RWPE2 (cell line): ENCODE results near the gene ARFGEF2.

Experiments used
- ATAC-seq: fragments of 200-7000 bp; cut with Tn5 transposase; 3 replicates; pipeline ENCODE4 v1.9.1; 2021; ENCODE audit warnings: low read depth
- DNase-seq: peaks from one replicate; pipeline ENCODE4 v3.0.0-alpha.2; 2020; ENCODE audit warnings: low spot score
- H3K27ac ChIP-seq: fragments of 450-650 bp; 2 replicates; pipeline ENCODE4 v1.5.1; 2017; ENCODE audit warnings: mild to moderate bottlenecking; ENCODE audit not compliant: poor library complexity, severe bottlenecking
- H3K27me3 ChIP-seq: fragments of 250-450 bp; sonication (Bioruptor Pico); 2 replicates; pipeline ENCODE4 v1.5.1; 2021; ENCODE audit warnings: mild to moderate bottlenecking, moderate library complexity; ENCODE audit not compliant: insufficient read depth, poor library complexity, severe bottlenecking
- H3K36me3 ChIP-seq: fragments of 250-450 bp; sonication (Bioruptor Pico); 2 replicates; pipeline ENCODE4 v1.5.1; 2020; ENCODE audit warnings: low read depth, mild to moderate bottlenecking, moderate library complexity
- H3K4me1 ChIP-seq: fragments of 250-450 bp; sonication (Bioruptor Pico); 2 replicates; pipeline ENCODE4 v1.5.1; 2021; ENCODE audit warnings: mild to moderate bottlenecking, moderate library complexity; ENCODE audit not compliant: insufficient read depth, poor library complexity, severe bottlenecking
- H3K4me3 ChIP-seq: fragments of 250-450 bp; sonication (Bioruptor Pico); 2 replicates; pipeline ENCODE4 v1.5.1; 2021; ENCODE audit warnings: mild to moderate bottlenecking, moderate library complexity; ENCODE audit not compliant: severe bottlenecking
- H3K9me3 ChIP-seq: fragments of 250-450 bp; sonication (Bioruptor Pico); 2 replicates; pipeline ENCODE4 v1.5.1; 2021; ENCODE audit warnings: mild to moderate bottlenecking, moderate library complexity; ENCODE audit not compliant: severe bottlenecking
- TF ChIP-seq, protein P1 (sequence below): fragments of 450-650 bp; IDR thresholded peaks from one replicate; pipeline ENCODE4 v1.5.1; 2017; ENCODE audit warnings: mild to moderate bottlenecking, moderate library complexity; ENCODE audit not compliant: poor library complexity, severe bottlenecking

The ARFGEF2 gene

GRCh38 chr20:48919882-48920526 is 1.5 kb upstream of the ARFGEF2 start:
- Histone ChIP-seq H3K36me3 (0 out of 2 replicates have a peak, but pooled peaks cover 5% of the 10 kb centered on the region), H3K27me3 (no peaks in the 10 kb centered on the region), H3K27ac (no peak overlapping the region), H3K4me1 (peaks cover 21% of the 10 kb centered on the region), H3K9me3 (no peaks in the 10 kb centered on the region), H3K4me3 (no peak overlapping the region)
- ATAC-seq, result no peak
- TF ChIP-seq, protein P1, sequence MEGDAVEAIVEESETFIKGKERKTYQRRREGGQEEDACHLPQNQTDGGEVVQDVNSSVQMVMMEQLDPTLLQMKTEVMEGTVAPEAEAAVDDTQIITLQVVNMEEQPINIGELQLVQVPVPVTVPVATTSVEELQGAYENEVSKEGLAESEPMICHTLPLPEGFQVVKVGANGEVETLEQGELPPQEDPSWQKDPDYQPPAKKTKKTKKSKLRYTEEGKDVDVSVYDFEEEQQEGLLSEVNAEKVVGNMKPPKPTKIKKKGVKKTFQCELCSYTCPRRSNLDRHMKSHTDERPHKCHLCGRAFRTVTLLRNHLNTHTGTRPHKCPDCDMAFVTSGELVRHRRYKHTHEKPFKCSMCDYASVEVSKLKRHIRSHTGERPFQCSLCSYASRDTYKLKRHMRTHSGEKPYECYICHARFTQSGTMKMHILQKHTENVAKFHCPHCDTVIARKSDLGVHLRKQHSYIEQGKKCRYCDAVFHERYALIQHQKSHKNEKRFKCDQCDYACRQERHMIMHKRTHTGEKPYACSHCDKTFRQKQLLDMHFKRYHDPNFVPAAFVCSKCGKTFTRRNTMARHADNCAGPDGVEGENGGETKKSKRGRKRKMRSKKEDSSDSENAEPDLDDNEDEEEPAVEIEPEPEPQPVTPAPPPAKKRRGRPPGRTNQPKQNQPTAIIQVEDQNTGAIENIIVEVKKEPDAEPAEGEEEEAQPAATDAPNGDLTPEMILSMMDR, result no peak
- DNase-seq, result no peak

DNA sequence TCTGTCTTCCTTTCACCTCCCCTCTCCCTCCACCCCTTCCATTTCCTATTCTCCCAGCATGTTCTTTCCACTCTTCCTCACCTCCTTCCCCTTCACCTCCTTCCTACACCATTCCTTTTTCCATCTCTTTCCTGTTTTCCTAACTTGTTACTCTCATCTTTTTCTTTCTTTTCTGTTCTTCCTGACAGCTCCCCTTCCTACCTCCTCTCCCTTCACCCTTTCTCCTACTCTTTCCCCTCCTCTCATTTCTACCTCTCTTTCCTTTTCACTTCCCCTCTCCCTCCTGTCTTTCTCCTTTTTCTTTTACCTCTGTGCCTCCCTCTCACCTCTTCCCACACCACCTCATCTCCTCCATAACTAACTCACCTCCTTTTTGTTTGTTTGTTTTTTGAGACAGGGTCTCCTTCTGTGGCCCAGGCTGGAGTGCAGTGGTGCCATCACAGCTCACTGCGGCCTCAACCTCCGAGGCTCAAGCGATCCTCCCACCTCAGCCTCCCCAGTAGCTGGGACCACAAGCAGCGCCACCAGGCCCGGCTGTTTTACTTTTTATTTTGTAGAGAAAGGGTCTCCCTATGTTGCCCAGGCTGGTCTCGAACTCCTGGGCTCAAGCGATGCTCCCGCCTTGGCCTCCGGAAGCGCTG is 864 bp upstream of the ARFGEF2 start:
- peaks cover 21% of the 10 kb centered on the region for H3K4me1 ChIP-seq
- H3K4me3 ChIP-seq, result peak overlapping the region; percentile 98
- H3K36me3 ChIP-seq, result 0 out of 2 replicates have a peak, but pooled peaks cover 5% of the 10 kb centered on the region
- H3K27ac ChIP-seq, result peak overlapping the region; percentile 66
- TF ChIP-seq, protein P1, result no peak
- DNase-seq (no peak), ATAC-seq (no peak)
- H3K9me3 ChIP-seq, result no peaks in the 10 kb centered on the region
- no peaks in the 10 kb centered on the region for H3K27me3 ChIP-seq

DNA sequence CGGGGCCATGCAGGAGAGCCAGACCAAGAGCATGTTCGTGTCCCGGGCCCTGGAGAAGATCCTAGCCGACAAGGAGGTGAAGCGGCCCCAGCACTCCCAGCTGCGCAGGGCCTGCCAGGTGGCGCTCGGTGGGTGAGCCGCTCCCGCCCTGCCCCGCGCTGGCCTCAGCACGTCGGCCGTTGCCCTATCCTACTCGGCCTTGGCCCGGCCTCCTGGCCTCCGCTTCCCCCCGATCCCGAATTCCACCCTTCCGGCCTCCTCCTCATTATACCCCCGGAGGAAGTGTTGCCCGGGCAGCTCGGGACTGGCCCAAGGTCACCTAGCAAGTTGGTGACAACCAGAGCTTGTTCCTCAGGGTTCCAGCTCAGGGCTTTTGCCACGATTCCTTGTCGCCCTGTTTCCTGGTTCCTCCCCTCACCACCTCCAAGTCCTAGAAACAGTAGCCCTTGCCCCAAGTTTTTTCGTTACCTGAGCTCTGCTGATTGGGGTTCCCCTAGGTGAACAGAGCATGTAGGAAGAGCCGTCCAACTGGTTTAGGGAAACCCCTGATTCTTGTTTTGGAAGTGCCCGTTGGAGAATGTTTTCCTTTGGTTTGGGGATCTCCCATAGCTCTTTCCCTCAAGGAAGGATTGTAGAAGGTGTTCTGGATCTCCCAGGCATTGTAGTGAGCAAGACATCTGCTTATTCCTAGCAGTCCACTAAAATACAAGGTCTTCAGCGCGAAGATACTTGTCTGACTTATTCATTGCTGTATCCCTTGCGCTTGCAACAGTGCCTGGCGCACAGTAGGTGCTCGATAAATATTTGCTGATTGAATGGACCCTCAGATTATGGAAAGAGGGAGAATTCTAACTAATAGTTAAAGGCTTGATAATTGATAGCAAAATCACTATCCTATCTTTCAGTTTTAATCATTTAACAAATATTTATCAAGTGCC is 641 bp downstream of the ARFGEF2 start:
- Histone ChIP-seq H3K4me3 (peak overlapping the region; percentile 98), H3K27me3 (no peaks in the 10 kb centered on the region), H3K36me3 (0 out of 2 replicates have a peak, but pooled peaks cover 9% of the 10 kb centered on the region), H3K27ac (peak overlapping the region; percentile 66), H3K9me3 (no peaks in the 10 kb centered on the region), H3K4me1 (peaks cover 21% of the 10 kb centered on the region)
- ATAC-seq (peak; percentile 71), DNase-seq (peak; percentile 90)
- TF ChIP-seq, protein P1, result peak; percentile 36

GRCh38 chr20:48923149-48923718 is 1.7 kb downstream of the ARFGEF2 start:
- TF ChIP-seq, protein P1, result no peak
- Histone ChIP-seq H3K9me3 (no peaks in the 10 kb centered on the region), H3K27ac (peak overlapping the region; percentile 66), H3K36me3 (0 out of 2 replicates have a peak, but pooled peaks cover 11% of the 10 kb centered on the region), H3K4me1 (peaks cover 21% of the 10 kb centered on the region), H3K4me3 (peak overlapping the region; percentile 2), H3K27me3 (no peaks in the 10 kb centered on the region)
- no peak for DNase-seq
- ATAC-seq, result no peak
